Measurements from ENCODE around the gene FMNL2.

FMNL2 gene

GRCh38 chr2:152611458-152612231 lies 276.7 kb downstream of the FMNL2 start:
- DNase-seq (ENCODE audit: low read depth, low spot score), result no peak

- no peak for DNase-seq (ENCODE audit: low read depth, low spot score)
These were observed 278.3 kb downstream of the FMNL2 start for GRCh38 chr2:152613235-152613634.

DNA sequence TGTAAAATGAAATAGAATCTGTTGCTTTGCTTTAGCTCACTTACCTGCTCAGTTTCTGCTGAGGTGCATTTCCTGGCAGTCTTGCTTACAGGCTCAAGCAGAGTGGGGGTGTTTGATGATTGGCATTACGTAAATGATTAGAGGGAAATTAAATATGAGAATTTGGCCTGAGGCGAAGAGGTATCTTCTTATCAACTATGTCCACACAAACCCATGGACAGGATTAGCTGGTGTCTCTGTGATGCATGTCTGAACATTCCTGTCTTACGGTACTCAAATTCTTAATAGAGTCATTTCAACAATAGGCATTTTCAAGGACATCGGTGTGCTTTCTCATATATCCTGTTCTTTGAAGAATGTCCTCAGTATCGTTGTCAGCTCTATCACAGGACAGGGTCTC lies 280.2 kb downstream of the FMNL2 start:
- DNase-seq (ENCODE audit: low read depth, low spot score), result no peak

DNA sequence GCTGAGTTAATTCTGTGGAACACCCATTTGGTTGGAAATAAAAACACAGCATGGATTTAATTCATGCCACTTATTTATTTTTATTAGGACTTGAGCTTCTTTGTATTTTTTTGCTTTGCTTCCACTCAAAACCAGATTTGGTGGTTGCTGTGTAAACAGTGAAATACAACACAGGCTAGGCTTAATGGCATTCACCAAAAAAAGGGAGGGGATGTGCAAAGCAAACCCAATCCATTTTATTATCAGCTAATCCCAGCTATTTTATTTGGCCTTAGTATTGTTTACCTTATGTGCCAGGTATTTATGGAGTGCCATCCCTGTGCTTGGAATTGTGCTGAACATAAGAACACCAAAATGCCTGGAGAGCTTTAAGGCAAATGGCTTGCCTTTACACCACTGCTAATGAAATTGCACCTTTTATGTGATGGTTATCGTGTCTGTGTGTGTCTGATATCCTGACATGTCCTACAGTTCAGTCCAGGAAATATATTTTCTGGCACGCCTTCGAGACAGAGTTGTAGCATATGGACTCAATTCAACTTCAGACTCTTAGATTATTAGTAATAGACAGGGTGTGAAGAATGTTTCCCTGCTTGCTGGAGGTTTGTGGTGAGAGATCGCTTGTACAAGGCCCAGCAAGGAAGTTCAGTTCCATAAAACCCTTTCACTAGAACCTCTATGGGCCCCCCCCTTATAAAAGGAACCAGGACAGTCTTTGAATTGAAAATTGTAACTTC lies 282.6 kb downstream of the FMNL2 start:
- no peak for DNase-seq (ENCODE audit: low read depth, low spot score)

DNA sequence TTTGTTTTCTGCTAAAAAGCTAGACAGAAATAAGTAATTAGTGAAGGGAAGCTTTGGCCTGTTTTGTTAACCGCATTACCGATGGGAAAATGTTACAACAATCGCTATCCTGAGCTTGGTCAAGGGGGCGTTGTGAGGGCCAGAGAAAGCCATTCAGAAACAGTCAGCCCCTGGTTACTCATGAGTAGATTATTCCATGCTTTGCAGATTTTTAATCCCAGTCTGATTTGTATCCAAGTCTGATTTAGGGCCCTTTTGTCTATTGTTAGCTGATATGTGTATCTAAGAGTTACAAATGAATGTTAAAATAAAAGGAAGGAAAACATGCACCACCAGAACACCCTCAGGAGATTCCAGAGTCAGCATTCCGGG lies 283.2 kb downstream of the FMNL2 start:
- no peak for DNase-seq (ENCODE audit: low read depth, low spot score)

DNA sequence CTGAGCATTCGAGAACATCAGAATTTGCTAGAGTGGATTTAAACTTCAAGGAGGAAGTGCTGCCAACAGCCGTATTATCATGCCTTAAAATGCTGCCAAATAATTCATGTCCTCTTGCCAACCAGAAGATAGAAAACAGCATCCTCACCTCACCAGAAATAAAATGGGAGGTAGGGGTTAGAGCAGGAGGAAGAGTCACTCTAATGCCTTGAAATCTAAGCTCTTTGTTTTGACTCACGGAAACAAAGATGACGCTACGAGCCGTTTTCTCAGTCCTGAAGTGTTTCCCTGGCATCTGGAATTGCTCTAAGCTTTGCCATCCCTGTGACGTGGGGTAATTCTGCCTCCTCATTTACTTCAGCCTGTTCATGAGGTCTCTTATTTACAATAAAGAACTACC lies 285.2 kb downstream of the FMNL2 start:
- no peak for DNase-seq (ENCODE audit: low read depth, low spot score)

GRCh38 chr2:152620985-152621384 lies 286.0 kb downstream of the FMNL2 start:
- DNase-seq (ENCODE audit: low read depth, low spot score), result no peak

DNA sequence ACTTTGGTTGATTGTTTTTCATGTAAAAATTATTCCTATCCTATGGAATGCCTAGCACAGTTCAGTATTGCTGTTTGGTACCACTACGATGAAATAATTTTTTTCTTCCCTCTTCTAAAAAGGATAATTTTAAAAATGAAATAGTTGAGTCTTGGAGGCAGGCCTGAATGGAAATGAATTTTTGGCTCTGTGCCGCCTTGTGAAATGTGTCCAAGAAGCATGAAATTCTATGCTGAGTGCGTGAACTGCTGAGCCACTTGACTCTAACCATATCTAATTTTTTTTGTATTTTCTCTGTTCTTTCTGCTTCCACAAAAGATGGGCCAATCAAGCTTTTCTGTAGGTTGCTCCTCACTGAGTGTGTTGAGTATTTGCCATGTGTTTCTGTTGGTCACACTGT lies 287.2 kb downstream of the FMNL2 start:
- no peak for DNase-seq (ENCODE audit: low read depth, low spot score)

DNA sequence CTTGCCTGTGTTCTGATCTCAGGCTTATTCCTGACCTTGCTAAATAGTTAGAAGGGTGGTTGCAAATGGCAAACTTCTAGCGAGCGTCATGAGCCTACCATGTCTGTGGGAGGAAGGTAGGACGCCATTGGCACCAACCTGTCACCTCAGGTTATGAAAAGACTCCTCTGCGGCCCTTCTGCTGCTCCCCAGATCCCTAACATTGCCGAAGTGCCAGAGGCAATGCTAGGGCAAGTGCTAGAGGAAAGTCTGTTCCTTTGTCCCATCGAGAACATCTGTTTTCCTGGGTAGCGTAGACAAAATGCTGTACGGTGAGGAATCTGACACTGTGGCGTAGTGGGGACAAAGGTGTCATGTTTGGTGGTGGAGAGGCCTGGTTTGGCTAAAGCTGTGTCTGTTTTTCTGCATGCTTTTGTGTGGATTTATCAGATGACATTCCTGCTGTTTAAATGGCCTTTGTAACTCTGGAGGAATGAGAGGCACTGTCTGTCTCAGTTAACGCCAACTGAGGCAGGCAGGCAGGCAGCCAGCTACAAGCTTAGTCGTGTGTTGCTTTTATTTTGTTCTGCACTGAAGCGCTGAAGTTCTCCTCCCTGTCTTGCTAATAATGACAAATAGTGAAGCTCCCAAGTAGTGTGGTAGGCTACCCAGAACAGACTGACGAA lies 288.2 kb downstream of the FMNL2 start:
- DNase-seq (ENCODE audit: low read depth, low spot score), result no peak

GRCh38 chr2:152623775-152624174 lies 288.8 kb downstream of the FMNL2 start:
- DNase-seq (ENCODE audit: low read depth, low spot score), result no peak

DNA sequence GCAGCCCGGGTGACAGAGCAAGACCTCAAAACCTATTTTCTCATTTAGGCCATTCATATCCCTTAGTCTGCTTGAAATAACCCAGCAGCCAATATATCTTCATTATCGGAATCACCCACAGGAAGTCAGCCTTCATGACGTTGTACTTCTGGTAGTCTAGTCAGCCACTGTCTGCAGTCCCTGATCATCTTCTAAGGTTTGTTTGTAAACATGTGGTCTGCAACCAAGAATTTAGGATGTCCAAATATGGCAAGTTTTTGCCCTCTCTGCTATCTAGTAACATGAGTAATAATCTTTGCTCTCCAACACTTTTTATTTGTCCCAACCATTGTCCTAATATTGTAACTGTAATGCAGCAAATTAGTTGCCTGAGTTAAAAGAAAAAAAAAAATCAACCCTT lies 289.8 kb downstream of the FMNL2 start:
- no peak for DNase-seq (ENCODE audit: low read depth, low spot score)

DNA sequence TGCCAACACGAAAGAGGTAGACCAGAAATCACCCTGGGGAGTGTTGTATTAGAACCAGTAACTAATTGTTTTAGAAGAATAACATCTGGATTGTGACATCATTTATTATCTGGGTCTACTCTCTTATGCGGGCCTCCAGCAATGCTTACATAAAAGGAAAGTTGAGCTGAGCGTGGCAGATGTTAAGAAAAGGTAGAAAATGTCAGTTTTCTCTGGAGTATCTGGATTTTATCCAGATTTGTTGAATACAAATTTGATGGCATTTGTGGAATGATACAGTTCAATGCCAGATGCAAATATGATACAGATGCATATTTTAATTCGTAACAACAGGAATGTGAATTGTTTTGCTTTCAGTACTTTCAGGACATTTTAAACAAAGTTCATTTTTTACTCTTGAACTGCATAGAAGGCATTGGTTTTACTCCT lies 292.0 kb downstream of the FMNL2 start:
- no peak for DNase-seq (ENCODE audit: low read depth, low spot score)

- no peak for DNase-seq (ENCODE audit: low read depth, low spot score)
These were observed 292.5 kb downstream of the FMNL2 start for GRCh38 chr2:152627351-152627957.

DNA sequence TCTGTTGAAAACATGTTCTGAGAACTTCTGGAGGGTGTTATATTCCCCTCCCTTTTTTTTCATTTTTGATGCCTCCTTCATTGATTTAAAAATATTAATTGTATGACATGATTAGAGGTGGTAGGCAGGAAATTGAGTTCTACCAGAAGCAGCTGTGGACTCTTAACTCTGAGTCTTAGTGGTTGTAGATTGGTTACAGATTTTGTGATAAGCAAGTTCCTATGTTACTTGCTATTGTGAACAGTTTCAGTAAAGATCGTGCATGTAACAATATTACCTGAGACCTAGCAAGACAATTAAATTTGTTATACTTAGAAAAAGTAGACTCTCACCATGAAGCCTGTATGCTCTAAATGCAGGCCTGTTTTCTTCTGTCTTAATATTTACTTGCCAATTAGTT lies 294.2 kb downstream of the FMNL2 start:
- DNase-seq (ENCODE audit: low read depth, low spot score), result no peak

GRCh38 chr2:152630466-152630865 lies 295.5 kb downstream of the FMNL2 start:
- no peak for DNase-seq (ENCODE audit: low read depth, low spot score)

- no peak for DNase-seq (ENCODE audit: low read depth, low spot score)
These were observed 297.8 kb downstream of the FMNL2 start for GRCh38 chr2:152632736-152633135.

GRCh38 chr2:152635635-152636298 lies 300.8 kb downstream of the FMNL2 start:
- peak; percentile 30 for DNase-seq (ENCODE audit: low read depth, low spot score)

DNA sequence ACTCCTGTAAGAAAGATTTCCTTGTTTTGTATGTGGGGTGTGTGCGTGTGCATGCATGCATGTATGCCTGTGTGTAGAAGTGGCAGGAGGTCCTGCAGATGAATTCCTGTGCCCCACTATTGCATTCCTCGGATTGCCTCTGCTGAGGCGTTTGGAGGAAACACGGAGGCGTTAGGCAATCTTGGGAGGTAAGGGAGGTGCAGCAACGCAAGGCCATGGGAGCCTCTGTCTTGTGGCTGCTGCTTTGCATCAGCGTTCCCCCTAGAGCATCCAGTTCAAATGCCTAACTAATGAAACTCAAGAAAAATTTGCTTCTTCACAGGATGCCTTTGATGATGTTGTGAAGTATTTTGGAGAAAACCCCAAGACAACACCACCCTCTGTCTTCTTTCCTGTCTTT lies 302.3 kb downstream of the FMNL2 start:
- DNase-seq (ENCODE audit: low read depth, low spot score), result no peak

- no peak for DNase-seq (ENCODE audit: low read depth, low spot score)
These were observed 303.1 kb downstream of the FMNL2 start for GRCh38 chr2:152638056-152638455.

DNA sequence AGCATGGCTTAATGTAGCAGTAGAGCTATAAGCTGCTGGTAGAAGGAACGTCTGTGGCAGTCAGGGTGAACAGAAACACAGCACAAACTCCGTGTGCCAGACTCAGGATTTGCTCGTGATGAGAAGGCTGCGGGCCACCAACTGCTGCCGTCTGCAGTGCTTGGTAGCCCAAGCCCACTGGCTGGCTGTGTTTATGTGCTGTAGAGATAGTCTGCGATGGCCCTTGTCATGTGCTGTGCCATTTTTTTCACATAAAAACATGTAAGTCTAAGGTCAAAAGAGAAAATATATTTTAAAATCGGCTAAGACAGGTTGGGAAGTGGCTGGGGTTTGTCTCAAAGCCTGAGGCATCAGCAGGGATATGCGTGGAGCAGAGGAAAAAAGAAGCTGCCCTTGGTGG lies 303.6 kb downstream of the FMNL2 start:
- no peak for DNase-seq (ENCODE audit: low read depth, low spot score)

- no peak for DNase-seq (ENCODE audit: low read depth, low spot score)
These were observed 309.4 kb downstream of the FMNL2 start for GRCh38 chr2:152644189-152644873.

All from activated naive CD8-positive, alpha-beta T cell treated with anti-CD3 and anti-CD28 coated beads, Interleukin-2, amount 50 U/mL, for 16 hours (primary cell).